Measurements from ENCODE around the gene STX8.
"Not testable (repeated sequence)": the region's sequence is repeated elsewhere in the genome, so short reads cannot be mapped to it uniquely, and the experiment has no call there.

STX8 gene

GRCh38 chr17:9261081-9262012 lies 314.3 kb downstream of the STX8 start:
- no peak for DNase-seq (ENCODE audit: low spot score)

GRCh38 chr17:9259419-9259818 lies 316.2 kb downstream of the STX8 start:
- no peak for DNase-seq (ENCODE audit: low spot score)

DNA sequence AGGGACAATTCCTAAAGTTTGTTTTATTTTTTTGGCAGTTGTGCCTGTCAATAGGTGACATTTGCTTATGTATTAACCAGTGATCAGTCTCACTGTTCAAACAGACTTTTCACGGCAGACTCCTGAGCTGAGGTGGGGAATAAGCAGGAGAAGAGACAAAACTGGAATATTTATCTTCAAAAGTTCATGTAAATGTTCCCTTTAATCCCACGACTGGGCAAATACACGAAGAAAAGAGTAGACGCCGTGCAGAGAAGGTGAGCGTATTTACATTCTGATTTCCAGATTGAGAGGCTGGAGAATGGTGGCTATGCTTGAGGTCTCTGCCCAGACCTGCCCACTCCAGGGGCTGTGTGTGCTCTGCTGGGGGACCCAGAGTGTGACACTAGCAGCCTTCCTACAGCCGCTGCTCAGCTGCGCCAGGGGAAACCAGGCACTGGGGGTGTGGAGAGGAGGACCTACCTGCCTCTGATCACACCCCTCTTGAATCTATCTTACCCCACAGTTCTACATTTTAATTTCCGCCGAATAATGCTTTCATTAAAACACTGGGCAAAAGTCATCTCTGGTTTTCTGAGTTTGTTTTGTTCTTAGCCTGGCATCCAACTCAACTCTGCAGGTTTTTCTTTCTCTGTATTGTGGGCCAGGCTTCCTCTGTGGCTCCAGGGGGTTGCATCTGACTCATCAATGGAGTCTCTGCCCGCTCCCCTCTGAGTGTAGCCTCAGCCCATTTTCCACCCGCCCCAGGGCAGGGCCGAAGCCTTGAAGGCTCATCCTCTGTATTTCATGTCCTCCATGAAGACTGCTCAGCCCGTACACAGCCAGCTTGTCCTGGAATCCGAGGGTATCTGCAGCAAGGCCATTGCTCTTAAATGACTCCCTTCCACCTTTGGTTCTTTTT lies 317.3 kb downstream of the STX8 start:
- no peak for DNase-seq (ENCODE audit: low spot score)

GRCh38 chr17:9257630-9257965 lies 318.0 kb downstream of the STX8 start:
- not testable (repeated sequence) for DNase-seq (ENCODE audit: low spot score)

- DNase-seq (ENCODE audit: low spot score): peak; percentile 64
Observed at GRCh38 chr17:9256751-9257629, 318.6 kb downstream of the STX8 start.

DNA sequence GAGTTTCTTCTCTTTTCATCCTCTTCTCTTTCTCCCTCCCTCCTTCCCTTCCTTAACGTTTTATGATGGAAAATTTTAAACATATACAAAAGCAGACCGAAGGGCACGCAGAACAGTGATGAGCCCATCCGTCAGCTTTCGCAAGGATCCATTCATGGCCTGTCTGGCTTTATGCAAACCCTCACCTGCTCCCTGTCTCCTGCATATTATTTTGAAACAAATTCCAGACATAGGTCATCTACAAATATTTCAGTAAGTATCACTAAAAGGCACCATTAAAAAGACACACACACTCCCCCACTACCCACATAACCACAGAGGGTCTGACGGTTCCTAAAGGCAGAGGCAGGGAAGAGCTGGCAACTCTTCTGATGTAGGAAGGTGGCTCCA lies 319.3 kb downstream of the STX8 start:
- no peak for DNase-seq (ENCODE audit: low spot score)

GRCh38 chr17:9255833-9256232 lies 319.8 kb downstream of the STX8 start:
- no peak for DNase-seq (ENCODE audit: low spot score)

DNA sequence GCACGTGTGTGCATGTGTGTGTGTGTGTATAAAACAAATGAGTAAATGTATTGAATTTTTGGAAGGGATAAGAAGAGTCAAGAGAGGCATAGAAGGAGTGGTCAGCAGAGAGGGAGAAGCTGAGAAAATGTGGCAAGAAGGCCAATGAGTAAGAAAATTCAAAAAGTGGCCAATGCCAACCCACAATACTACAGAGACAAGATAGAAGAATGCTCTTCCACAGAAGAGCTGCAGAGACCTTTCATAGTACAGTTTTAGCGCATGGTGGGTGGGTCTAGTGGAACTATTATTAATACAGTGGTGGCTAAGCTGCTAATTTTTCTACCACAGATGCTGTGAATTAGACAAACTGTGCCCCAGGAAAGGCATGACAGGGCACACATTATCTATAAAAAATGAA lies 320.8 kb downstream of the STX8 start:
- DNase-seq (ENCODE audit: low spot score): no peak

- DNase-seq (ENCODE audit: low spot score): no peak
Observed at GRCh38 chr17:9253308-9253707, 322.3 kb downstream of the STX8 start.

- DNase-seq (ENCODE audit: low spot score): no peak
Observed at GRCh38 chr17:9251273-9251672, 324.3 kb downstream of the STX8 start.

GRCh38 chr17:9249245-9249953 lies 326.2 kb downstream of the STX8 start:
- DNase-seq (ENCODE audit: low spot score): no peak

- no peak for DNase-seq (ENCODE audit: low spot score)
Observed at GRCh38 chr17:9247401-9247938, 328.1 kb downstream of the STX8 start.

DNA sequence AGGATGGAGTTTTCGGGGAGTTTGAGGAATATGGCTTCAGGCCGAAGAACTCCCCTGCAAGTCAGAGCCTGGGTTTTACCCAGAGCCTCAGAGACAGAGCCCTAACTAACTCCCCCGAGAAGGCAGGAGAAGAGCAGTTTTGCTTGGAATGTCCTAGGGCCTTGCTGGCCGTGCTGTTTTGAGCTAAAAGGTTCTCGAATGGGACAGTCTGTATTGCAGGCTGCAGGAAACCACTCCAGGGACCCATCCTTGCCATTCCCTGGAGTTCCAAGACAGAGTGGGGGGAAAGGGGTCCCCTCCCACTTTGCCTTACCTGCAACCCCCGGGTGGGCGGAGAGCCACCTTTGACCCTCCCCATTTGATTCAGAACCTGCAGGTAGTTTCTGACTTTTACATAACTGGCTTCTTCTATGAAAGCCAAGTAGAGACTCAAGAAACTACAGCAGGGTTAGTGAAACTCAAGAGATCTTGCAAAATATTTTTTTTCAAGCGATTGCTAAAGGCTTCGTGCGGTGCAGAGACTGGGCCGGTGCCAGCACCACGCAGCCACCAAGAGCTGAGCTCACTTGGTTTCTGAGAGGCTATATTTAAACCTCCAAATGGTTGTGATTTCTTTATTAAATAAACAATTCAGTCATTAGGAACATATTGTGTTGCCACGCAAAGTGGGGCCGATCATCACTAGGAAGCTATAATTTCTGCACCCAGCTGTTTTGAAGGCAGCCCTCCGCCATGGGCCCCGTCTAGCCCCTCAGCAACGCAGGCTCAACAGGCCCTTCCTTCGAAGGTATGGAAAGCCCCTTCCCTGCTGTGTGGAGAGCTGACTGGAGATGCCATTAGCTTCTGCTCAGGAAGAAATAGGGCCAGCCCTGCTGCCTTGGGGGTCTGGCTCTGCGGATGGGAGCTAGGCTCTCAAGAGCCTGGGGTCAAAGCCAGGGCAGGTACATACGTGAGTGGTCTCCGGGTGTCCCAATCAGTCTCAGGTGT lies 331.3 kb downstream of the STX8 start:
- DNase-seq (ENCODE audit: low spot score): peak; percentile 88

GRCh38 chr17:9242983-9243382 lies 332.6 kb downstream of the STX8 start:
- DNase-seq (ENCODE audit: low spot score): no peak

GRCh38 chr17:9242497-9242881 lies 333.1 kb downstream of the STX8 start:
- no peak for DNase-seq (ENCODE audit: low spot score)

- DNase-seq (ENCODE audit: low spot score): no peak
Observed at GRCh38 chr17:9241774-9242496, 333.7 kb downstream of the STX8 start.

DNA sequence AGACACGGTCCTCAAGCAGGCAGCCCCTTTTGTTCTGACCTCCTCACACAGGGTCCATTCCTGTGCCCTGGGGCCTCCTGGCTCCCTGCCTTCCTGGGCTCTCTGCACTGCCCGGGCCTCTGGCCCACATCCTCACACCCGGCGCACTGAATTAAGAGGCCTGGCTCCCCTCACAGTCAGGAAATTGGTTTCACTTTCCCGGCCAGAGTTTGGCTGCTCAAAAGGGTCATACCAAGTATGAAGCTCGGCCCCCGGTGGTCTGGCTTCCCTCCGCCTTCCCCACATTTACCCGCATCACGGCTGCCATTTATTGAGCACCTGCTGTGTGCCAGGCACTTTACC lies 334.3 kb downstream of the STX8 start:
- DNase-seq (ENCODE audit: low spot score): peak; percentile 42

DNA sequence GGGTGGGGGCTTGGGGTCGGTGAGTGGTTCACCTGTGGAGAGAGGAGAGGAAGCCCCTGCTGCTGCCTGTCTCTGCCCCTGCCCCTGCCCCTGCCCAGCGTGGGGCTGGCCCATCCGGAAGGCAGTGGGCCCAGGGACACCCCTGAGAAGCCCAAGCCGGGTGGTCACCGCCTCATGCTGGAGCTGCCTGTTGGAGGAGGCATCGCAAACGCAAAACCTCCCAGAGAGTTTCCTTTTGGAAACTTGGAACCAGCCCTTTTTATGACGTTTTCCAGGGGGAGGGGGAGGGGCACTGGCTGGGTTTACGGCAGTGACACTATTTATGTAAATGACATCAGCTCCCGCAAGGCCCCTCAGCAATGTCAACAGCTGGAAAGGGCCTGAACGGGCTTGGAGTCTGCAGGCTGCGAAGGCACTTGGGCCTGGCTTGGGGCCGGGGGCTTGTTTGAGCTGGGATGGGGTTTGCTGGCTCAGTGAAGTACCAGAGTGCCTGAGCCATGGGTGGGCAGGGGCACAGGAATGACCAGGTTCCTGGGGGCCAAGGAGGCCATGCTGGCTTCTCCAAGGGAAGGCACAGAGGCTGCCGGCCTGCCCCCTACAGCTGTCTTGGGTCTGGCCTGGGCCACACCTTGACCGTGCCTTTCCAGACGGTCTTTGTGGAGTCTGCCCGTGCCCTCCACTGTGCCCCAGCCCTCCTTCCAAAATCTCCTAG lies 334.8 kb downstream of the STX8 start:
- peak; percentile 70 for DNase-seq (ENCODE audit: low spot score)

Measured in AG08396 (cell line).